SK-N-DZ (cell line): ENCODE measurements around the gene RNF146. TPM values are rescaled to one million over a fixed set of nuclear protein-coding genes. Genes with fewer than 3 reads are reported as not detected.
"Not testable (repeated sequence)": the region's sequence is repeated elsewhere in the genome, so short reads cannot be mapped to it uniquely, and the experiment has no call there.

Source experiments
- DNase-seq: peaks from one replicate; pipeline ENCODE4 v3.0.0-alpha.2; 2015; ENCODE audit warnings: low spot score
- polyA plus RNA-seq, 2 experiments: library from polyadenylated mRNA; depleted of rRNA; stranded (reverse); fragments of >200 nt; gene quantifications; 2 replicates each; pipeline ENCODE4 v1.2.3, GENCODE V29; 2014

The RNF146 gene, protein sequence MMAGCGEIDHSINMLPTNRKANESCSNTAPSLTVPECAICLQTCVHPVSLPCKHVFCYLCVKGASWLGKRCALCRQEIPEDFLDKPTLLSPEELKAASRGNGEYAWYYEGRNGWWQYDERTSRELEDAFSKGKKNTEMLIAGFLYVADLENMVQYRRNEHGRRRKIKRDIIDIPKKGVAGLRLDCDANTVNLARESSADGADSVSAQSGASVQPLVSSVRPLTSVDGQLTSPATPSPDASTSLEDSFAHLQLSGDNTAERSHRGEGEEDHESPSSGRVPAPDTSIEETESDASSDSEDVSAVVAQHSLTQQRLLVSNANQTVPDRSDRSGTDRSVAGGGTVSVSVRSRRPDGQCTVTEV
- polyA plus RNA-seq (2014; cell fraction: cytosol; rRNA removed) = 43.2 and 43.3 TPM in 2 replicates
- 92.5 and 95.2 TPM in 2 replicates for polyA plus RNA-seq (2014; cell fraction: nucleus; rRNA removed)

DNA sequence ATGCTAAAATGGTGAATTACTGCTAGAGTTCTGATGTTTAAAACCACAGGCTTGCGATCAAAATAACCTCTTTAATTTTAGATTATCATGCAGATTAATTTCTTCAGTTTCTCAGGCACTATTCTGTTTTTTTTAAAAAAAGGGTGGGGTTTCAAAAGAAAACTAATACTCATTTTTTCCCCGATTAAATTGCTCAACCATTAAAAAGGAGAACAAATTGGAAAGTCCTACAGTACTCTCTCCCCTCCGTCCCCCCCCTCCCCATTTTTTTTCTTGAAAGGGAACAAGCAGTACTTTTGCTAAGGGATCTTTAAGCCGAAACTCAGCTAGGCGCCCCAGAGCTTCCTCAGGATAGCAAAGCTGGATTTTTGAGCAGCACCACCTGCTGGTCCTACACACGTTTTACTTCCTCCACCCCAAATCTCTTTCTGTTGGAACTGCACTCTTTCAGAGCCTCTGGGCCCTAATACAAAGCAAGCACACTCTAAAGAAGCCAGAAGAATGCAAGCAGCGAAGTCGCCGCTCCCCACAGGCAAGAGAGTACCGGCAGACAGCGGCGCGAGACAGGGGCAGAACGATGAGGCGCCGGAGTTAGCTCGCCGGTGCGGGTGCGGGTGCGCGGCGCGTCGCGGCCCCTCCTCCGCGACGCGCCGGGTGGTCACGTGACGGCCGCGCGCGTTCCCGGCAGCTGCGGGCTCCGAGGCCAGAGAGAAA lies at the start of gene RNF146:
Gene RNF146, plus strand, starts transcription at position 687 of the 714 bp plus-strand sequence. CDS start 13,475 bp downstream, outside the sequence.
- peak; percentile 89 for DNase-seq

GRCh38 chr6:127219869-127220268 lies 46.8 kb upstream of the RNF146 start:
- no peak for DNase-seq

DNA sequence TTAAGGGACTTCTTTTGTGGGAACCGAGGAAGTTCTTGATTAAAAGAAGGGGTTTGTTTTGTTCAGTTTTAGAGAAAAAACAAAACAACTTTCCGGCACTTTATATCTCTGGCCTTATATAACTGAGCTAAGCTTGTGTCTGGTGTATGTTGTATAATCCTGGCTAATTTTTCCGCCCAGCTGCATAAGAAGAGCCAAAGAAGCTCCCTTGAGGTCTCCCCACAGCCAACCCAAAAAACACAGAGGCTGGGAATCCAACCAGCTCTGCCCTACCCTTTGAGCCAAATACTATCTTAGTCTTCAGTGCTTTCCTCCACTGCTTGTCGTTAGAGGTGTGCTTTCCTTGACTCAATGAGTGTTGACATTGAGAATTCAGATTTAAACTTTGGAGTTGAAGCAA lies 45.5 kb upstream of the RNF146 start:
- DNase-seq = no peak

DNA sequence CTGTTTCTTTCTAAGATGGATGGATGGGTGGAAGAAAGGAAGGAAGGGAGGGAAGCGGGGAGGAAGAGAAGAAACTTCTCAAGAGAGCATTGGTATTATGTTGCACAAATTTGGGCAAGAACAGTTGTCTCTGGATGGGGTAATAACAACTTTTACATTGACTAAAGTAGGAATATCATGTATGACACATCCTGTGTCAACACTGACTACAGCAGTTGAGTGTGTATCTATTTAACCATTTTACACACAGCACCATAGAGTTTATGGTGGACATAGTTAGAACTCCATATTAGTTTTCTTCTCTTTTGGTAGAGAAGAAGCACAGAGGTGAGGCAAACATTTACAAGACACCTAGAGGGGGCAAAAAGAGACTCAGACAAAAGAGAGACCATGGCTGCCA lies 44.2 kb upstream of the RNF146 start:
- DNase-seq = no peak

GRCh38 chr6:127225497-127225896 lies 41.2 kb upstream of the RNF146 start:
- no peak for DNase-seq

DNA sequence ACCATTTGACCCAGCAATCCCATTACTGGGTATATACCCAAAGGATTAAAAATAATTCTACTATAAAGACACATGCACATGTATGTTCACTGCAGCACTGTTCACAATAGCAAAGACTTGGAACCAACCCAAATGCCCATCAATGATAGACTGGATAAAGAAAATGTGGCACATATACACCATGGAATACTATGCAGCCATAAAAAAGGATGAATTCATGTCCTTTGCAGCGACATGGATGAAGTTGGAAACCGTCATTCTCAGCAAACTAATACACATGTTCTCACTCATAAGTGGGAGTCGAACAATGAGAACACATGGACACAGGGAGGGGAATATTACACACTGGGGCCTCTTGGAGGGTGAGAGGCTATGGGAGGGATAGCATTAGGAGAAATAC lies 32.8 kb upstream of the RNF146 start:
- DNase-seq = not testable (repeated sequence)

- no peak for DNase-seq
Observed at GRCh38 chr6:127243501-127243900, 23.2 kb upstream of the RNF146 start.

DNA sequence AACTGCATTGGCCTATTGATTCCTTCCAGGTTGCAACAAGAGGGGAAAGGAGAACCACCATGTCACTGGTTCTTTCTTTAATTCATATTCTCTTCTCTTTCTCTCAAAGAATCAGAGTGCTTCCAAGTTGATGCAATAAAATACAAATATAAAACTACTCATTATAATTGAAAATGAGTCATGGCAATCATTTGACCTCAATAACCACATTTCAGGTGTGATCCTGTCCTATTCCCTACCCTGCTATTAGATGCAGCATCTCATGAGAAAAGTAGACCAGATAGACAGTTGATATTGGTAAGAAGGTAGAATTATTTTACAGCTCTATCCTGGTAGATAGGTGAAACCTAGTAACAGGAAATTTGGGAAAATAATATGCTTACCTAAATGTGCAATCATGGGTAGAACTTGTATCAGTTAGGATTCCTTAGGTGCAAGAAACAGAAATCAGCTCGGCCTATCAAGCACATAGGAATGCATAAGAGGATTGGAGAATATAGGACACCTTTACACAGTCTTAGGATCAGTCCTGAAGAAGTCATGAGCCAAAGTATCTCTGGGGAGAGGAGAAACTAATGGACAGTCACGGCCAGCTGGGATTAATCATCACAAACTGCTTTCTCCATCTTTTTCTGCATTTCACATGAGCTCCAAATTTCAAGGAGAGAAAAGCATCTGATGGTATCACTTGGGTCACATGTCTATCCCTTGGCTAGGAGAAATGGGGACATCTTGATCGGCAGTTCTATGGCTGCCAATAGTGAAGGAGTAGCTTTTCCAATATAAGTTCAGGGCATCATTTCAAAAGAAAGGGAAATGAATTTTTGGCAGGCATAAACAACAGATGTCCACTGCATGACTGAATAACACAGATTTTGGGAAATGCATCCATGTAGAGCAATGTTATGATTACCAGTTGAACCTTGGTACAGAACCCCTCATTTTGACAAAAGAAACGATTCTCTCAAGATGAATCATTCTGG lies 19.3 kb upstream of the RNF146 start:
- no peak for DNase-seq

- no peak for DNase-seq
Observed at GRCh38 chr6:127249621-127250020, 17.0 kb upstream of the RNF146 start.

GRCh38 chr6:127255286-127255685 lies 11.4 kb upstream of the RNF146 start:
- no peak for DNase-seq

GRCh38 chr6:127262896-127263295 lies 3.8 kb upstream of the RNF146 start:
- DNase-seq = no peak

- DNase-seq = no peak
Observed at GRCh38 chr6:127263481-127263880, 3.2 kb upstream of the RNF146 start.

GRCh38 chr6:127266892-127267645 lies 405 bp downstream of the RNF146 start:
- peak; percentile 68 for DNase-seq

GRCh38 chr6:127267646-127268625 lies 1.3 kb downstream of the RNF146 start:
- DNase-seq = peak; percentile 41

GRCh38 chr6:127272576-127272975 lies 5.9 kb downstream of the RNF146 start:
- no peak for DNase-seq

DNA sequence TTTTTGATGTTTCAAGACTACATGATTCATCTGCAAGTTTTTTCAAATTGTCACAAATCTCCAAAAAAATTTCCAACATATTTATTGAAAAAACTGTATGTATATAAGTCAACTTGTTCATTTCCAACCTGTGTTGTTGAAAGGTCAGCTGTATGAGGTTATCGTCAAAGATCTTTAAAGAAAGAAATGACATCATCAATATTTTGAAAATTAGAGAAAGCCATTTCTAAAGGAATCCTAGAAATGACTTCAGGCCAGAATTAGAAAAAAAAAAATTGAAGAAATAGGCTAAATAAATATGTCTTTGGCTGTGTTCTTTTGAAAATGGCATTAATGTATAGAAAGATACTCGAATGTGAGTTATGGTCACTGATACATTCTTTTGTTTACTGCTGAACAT lies 6.8 kb downstream of the RNF146 start:
- DNase-seq = no peak

DNA sequence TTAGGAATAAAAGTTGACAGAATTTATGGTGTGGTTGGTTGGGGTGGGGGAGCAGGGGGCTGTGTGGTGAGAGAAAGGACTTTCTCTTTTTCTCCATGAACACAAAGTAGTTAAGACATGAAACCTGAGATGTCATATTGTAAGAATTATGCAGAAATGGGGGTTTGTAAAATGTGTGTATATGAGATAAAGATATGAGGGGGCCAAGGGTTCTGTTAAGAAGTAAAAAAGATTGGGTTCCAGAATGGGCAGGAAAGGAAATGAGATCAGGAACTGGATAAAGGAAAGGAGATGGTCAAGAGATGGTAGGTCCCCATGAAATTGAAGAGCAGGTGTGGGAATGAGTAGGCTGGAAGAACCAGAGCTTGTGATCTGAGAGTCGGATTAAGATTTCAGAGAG lies 9.7 kb downstream of the RNF146 start:
- DNase-seq = no peak

GRCh38 chr6:127277878-127278843 lies 11.5 kb downstream of the RNF146 start:
- no peak for DNase-seq
